ENCODE measurements around the gene USP37.

DNA sequence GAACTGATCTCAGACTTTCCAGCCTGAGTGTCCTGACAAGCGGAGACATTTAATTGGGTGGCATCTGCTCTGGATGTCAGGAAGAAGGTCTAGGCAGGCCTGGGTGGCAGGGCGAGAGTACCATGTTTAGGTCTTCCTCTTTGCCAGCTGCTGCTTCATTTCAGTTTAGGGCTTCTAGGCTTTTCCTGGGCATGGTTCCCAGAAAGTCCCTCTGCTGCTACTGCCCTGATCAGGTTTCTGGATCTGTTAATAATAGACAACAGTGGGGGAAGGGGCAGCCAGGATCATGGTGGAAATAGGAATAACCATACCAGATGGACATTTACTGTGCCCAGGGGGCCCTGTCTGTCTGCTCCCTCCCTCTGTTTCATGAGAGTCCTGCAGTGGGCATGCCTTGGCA, 37.3 kb upstream of the USP37 start:
- TF ChIP-seq, protein P1, sequence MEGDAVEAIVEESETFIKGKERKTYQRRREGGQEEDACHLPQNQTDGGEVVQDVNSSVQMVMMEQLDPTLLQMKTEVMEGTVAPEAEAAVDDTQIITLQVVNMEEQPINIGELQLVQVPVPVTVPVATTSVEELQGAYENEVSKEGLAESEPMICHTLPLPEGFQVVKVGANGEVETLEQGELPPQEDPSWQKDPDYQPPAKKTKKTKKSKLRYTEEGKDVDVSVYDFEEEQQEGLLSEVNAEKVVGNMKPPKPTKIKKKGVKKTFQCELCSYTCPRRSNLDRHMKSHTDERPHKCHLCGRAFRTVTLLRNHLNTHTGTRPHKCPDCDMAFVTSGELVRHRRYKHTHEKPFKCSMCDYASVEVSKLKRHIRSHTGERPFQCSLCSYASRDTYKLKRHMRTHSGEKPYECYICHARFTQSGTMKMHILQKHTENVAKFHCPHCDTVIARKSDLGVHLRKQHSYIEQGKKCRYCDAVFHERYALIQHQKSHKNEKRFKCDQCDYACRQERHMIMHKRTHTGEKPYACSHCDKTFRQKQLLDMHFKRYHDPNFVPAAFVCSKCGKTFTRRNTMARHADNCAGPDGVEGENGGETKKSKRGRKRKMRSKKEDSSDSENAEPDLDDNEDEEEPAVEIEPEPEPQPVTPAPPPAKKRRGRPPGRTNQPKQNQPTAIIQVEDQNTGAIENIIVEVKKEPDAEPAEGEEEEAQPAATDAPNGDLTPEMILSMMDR (IDR thresholded peaks at IDR 0.05): no peak
- no peak for TF ChIP-seq POLR2A (IDR thresholded peaks at IDR 0.05)

Data from lower leg skin (tissue), 3 donors.